CD4-positive, alpha-beta T cell treated with Interferon gamma for 1 hour (primary cell): Measurements from ENCODE around the gene COL20A1.

ENCODE experiments used
- DNase-seq: peaks from one replicate; pipeline ENCODE4 v3.0.0-alpha.2; 2020

Gene COL20A1

GRCh38 chr20:63278661-63279060 lies 14.3 kb upstream of the COL20A1 start:
- no peak for DNase-seq

- no peak for DNase-seq
Observed at GRCh38 chr20:63279931-63280330, 13.1 kb upstream of the COL20A1 start.

- no peak for DNase-seq
Observed at GRCh38 chr20:63280371-63280770, 12.6 kb upstream of the COL20A1 start.

- DNase-seq = no peak
Observed at GRCh38 chr20:63280929-63281545, 11.9 kb upstream of the COL20A1 start.

GRCh38 chr20:63281742-63282665 lies 11.0 kb upstream of the COL20A1 start:
- no peak for DNase-seq

- DNase-seq = no peak
Observed at GRCh38 chr20:63282946-63283345, 10.0 kb upstream of the COL20A1 start.

- no peak for DNase-seq
Observed at GRCh38 chr20:63283397-63284082, 9.4 kb upstream of the COL20A1 start.

- no peak for DNase-seq
Observed at GRCh38 chr20:63284083-63284440, 8.9 kb upstream of the COL20A1 start.

GRCh38 chr20:63284544-63284949 lies 8.4 kb upstream of the COL20A1 start:
- no peak for DNase-seq

- no peak for DNase-seq
Observed at GRCh38 chr20:63284981-63285524, 7.9 kb upstream of the COL20A1 start.

- no peak for DNase-seq
Observed at GRCh38 chr20:63285636-63286615, 7.1 kb upstream of the COL20A1 start.

- DNase-seq = no peak
Observed at GRCh38 chr20:63286781-63287696, 5.9 kb upstream of the COL20A1 start.

- no peak for DNase-seq
Observed at GRCh38 chr20:63287697-63288580, 5.0 kb upstream of the COL20A1 start.

- DNase-seq = no peak
Observed at GRCh38 chr20:63288581-63289251, 4.3 kb upstream of the COL20A1 start.

- DNase-seq = no peak
Observed at GRCh38 chr20:63289311-63290135, 3.5 kb upstream of the COL20A1 start.

- DNase-seq = no peak
Observed at GRCh38 chr20:63290136-63290676, 2.8 kb upstream of the COL20A1 start.

GRCh38 chr20:63290677-63291472 lies 2.1 kb upstream of the COL20A1 start:
- peak; percentile 15 for DNase-seq
